HFFc6 (cell line): Measurements from ENCODE around the gene TTLL7. TPM values are rescaled to one million over a fixed set of nuclear protein-coding genes. Genes with fewer than 3 reads are reported as not detected.
A peak's percentile ranks its signal among the peaks of the same experiment; 100 is the strongest.

Experiments
- DNase-seq: peaks from one replicate; pipeline ENCODE4 v3.0.0-alpha.2; 2018
- H3K27ac Mint-ChIP-seq: 2 replicates; pipeline ENCODE4 v1.8.0; 2020; ENCODE audit warnings: mild to moderate bottlenecking, mixed read lengths
- H3K27me3 Mint-ChIP-seq: 2 replicates; pipeline ENCODE4 v1.8.0; 2021; ENCODE audit warnings: mild to moderate bottlenecking, moderate library complexity, mixed read lengths; ENCODE audit not compliant: insufficient read depth
- H3K36me3 Mint-ChIP-seq: 2 replicates; pipeline ENCODE4 v1.8.0; 2021; ENCODE audit warnings: low read depth, mixed read lengths
- H3K4me1 Mint-ChIP-seq: 2 replicates; pipeline ENCODE4 v1.8.0; 2020; ENCODE audit warnings: low read depth, mixed read lengths
- H3K4me3 Mint-ChIP-seq: 2 replicates; pipeline ENCODE4 v1.8.0; 2020; ENCODE audit warnings: mild to moderate bottlenecking, moderate library complexity, mixed read lengths
- H3K9me3 Mint-ChIP-seq: 2 replicates; pipeline ENCODE4 v1.8.0; 2020; ENCODE audit warnings: mild to moderate bottlenecking, mixed read lengths
- CTCF ChIP-seq: fragments of 200-600 bp; sonication (generic); IDR thresholded peaks from 2 replicates; pipeline ENCODE4 v1.5.0; 2021; ENCODE audit warnings: antibody characterized with exemption, mild to moderate bottlenecking
- total RNA-seq, 6 experiments: library from RNA; stranded (reverse); fragmentation: NEBNext Ultra II Directional; extraction: Animal tissue kit (Norgen Biotek cat#: 25700); gene quantifications; 2 replicates in 1 of 6; 3 replicates in 5 of 6; pipeline ENCODE4 v1.2.3, GENCODE V29; 2021

The TTLL7 gene
- total RNA-seq, 6 experiments from 2014 or later = 5.1 to 8.4 (median 7.5) TPM

DNA sequence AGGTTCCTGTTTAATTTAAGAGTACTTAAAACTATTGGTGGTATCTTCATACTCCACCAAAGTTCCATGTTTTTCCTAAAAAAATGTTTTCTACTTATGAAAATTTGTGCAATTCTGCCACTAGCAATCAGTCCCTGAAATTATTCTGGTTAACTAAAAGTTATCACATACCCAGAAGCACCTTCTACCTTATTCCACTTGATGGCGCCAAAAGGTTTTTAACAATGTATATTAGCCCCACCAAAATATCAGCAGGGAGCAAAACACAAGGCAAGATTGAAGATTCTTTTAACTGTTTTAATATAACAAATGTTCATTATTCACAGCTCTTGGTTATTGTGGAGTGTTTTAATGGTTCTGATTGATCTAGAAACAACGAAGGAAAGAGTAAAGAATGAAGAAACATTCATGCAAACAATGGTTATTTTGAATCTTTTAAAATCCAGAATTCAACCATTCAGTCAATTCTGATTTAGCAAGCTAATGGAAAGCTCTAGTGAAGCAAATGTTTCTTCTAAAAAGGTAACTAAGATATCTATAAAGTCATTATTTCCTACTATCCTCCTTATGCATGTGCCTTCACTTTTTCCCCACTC lies 67.2 kb downstream of the TTLL7 start:
- TF ChIP-seq CTCF = peak; percentile 85
- no peak overlapping the region for H3K27ac Mint-ChIP-seq
- H3K4me3 Mint-ChIP-seq = no peak overlapping the region

GRCh38 chr1:83929184-83929583 lies 69.7 kb downstream of the TTLL7 start:
- no peaks in the 10 kb centered on the region; the same call in 1 of the 2 replicates for H3K27me3 Mint-ChIP-seq
- no peak for TF ChIP-seq CTCF
- DNase-seq = peak; percentile 1
- no peaks in the 10 kb centered on the region for H3K36me3 Mint-ChIP-seq
- no peak overlapping the region for H3K27ac Mint-ChIP-seq
- no peaks in the 10 kb centered on the region for H3K9me3 Mint-ChIP-seq
- H3K4me3 Mint-ChIP-seq = no peak overlapping the region
- H3K4me1 Mint-ChIP-seq = peaks cover 8% of the 10 kb centered on the region

More for the DNA sequence above, 67.2 kb downstream of the TTLL7 start:
- Mint-ChIP-seq H3K4me1 (peaks cover 6% of the 10 kb centered on the region; the same call in 1 of the 2 replicates), H3K36me3 (no peaks in the 10 kb centered on the region), H3K9me3 (no peaks in the 10 kb centered on the region), H3K27me3 (no peaks in the 10 kb centered on the region; the same call in 1 of the 2 replicates)
- DNase-seq = peak; percentile 61

DNA sequence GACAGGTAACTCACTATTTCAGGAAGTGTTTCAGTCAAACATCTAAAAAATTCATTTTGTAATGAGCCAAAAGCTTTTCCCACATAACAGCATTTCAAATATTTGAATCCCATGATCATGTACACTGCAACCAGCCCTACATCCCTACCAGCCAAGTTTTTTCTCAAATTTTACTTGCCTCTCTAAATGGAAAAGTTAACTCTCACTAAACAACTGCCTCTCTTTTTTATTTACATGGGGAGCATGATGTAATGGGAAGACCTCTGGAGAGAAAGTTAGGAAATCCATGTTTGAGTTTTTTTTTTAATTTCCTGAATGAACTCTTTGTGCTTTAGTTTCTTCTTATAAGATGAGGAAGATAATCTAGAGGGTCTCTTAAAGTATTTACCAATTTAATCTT lies 70.5 kb downstream of the TTLL7 start:
- H3K27ac Mint-ChIP-seq = no peak overlapping the region
- no peak for DNase-seq
- no peaks in the 10 kb centered on the region for H3K27me3 Mint-ChIP-seq
- no peak for TF ChIP-seq CTCF
- no peaks in the 10 kb centered on the region for H3K36me3 Mint-ChIP-seq
- peaks cover 15% of the 10 kb centered on the region for H3K4me1 Mint-ChIP-seq
- no peak overlapping the region for H3K4me3 Mint-ChIP-seq
- no peaks in the 10 kb centered on the region for H3K9me3 Mint-ChIP-seq

GRCh38 chr1:83927701-83928100 lies 71.2 kb downstream of the TTLL7 start:
- H3K27me3 Mint-ChIP-seq = no peaks in the 10 kb centered on the region
- no peaks in the 10 kb centered on the region for H3K9me3 Mint-ChIP-seq
- TF ChIP-seq CTCF = no peak
- no peak for DNase-seq
- H3K4me1 Mint-ChIP-seq = peaks cover 15% of the 10 kb centered on the region
- H3K27ac Mint-ChIP-seq = no peak overlapping the region
- no peaks in the 10 kb centered on the region for H3K36me3 Mint-ChIP-seq
- no peak overlapping the region for H3K4me3 Mint-ChIP-seq

- TF ChIP-seq CTCF = no peak
- H3K4me3 Mint-ChIP-seq = no peak overlapping the region
- DNase-seq = no peak
Measured at GRCh38 chr1:83927061-83927460, 71.9 kb downstream of the TTLL7 start.

DNA sequence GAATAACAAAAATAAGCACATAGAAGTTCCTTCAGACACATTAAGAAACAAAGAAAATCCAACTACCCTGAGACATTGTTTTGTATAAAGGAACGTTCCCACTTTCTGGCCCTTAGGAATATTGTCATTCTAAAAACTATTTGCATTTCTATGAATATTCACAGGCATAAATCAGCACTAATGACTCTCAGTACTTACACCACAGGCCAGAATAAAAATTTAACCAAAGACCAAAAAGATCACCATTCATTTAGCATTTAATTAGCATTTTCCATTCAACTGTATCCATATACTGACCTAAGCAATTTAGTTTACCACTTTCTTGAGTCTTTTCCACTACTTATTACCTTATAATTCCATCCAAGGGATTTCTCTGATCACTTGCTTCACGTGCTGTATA lies 75.4 kb downstream of the TTLL7 start:
- H3K36me3 Mint-ChIP-seq = peaks cover 11% of the 10 kb centered on the region
- H3K9me3 Mint-ChIP-seq = no peaks in the 10 kb centered on the region
- no peak overlapping the region for H3K27ac Mint-ChIP-seq
- peaks cover 15% of the 10 kb centered on the region for H3K4me1 Mint-ChIP-seq
- no peak for DNase-seq
- H3K27me3 Mint-ChIP-seq = no peaks in the 10 kb centered on the region
- TF ChIP-seq CTCF = no peak
- H3K4me3 Mint-ChIP-seq = no peak overlapping the region

More at GRCh38 chr1:83927061-83927460, 71.9 kb downstream of the TTLL7 start:
- Mint-ChIP-seq H3K9me3 (no peaks in the 10 kb centered on the region), H3K27ac (no peak overlapping the region; the same call in 1 of the 2 replicates), H3K36me3 (no peaks in the 10 kb centered on the region), H3K27me3 (no peaks in the 10 kb centered on the region), H3K4me1 (peaks cover 15% of the 10 kb centered on the region)
